ENCODE measurements around the gene SYNE2. TPM values are rescaled to one million over a fixed set of nuclear protein-coding genes. Genes with fewer than 3 reads are reported as not detected.

The SYNE2 gene
- total and polyA plus RNA-seq, 2 of the 8 experiments (the other 6 are each of a cell fraction or from before 2014, with no cell fraction given), result 32.6 to 46.1 TPM

DNA sequence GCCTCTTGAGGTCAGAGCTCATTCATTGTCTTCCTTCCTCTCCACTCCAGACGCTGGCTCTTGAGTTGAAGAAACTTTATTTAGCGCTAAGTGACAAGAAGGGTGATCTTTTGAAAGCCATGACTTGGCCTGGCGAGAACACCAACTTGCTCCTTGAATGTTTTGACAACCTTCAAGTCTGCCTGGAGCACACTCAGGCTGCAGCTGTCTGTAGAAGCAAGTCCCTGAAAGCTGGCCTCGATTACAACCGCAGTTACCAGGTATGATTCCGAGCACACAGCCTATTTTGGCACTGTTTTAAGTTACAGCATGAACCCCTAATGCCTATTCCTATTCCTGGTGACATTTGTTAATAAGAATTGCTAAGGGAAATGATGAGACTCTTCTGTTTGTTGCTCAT lies 273.7 kb downstream of the SYNE2 start:
- no peak overlapping the region for H2BK120ac ChIP-seq (replicated peaks; ENCODE audit: low read depth, low read length)
- no peak overlapping the region for H3K4me2 ChIP-seq (ENCODE audit: insufficient read depth in 1 of 2, low read depth in 2 of 2, low read length in 2 of 2)
- FAIRE-seq (no peak), DNase-seq (ENCODE audit: low read depth in 1 of 2, low spot score in 2 of 2) (no peak)
- H3K9ac ChIP-seq (replicated peaks in 1 of 4; ENCODE audit: extremely low read depth in 1 of 4, low read depth in 3 of 4, low read length in 3 of 4), result no peak overlapping the region
- H3K14ac ChIP-seq (ENCODE audit: insufficient read length), result no peak overlapping the region
- H2BK5ac ChIP-seq (ENCODE audit: low read depth, low read length), result no peak overlapping the region
- no peaks in the 10 kb centered on the region for H3K79me1 ChIP-seq (ENCODE audit: low read depth, low read length)
- CTCF ChIA-PET (ENCODE audit: partially characterized antibody), result interaction anchor here (0.5 to 1.6 kb wide), 2 partner anchors 11 to 836 kb away, joined by 3 to 5 read pairs; no protein-coding TSS in a partner anchor
- 85% methylated on average over 6 of the region's 6 CpGs; no CpG with 5 or more reads in 1 of the 2 experiments for WGBS, 2 experiments (ENCODE audit: extremely low coverage in 1 of 2, insufficient coverage in 1 of 2, insufficient read length in 1 of 2, insufficient replicate concordance in 2 of 2, low coverage in 1 of 2, low lambda C conversion rate in 2 of 2, missing lambda C conversion rate in 1 of 2)
- no peaks in the 10 kb centered on the region for H3K23me2 ChIP-seq (ENCODE audit: low read depth, low read length)
- H3K23ac ChIP-seq (ENCODE audit: insufficient read length), result no peak overlapping the region
- no peak overlapping the region for H2BK12ac ChIP-seq (ENCODE audit: low read depth, low read length)
- no peaks in the 10 kb centered on the region for H3K9me3 ChIP-seq (ENCODE audit: insufficient read depth in 2 of 2, low read depth in 1 of 2, low read length in 1 of 2)
- H3K36me3 ChIP-seq (ENCODE audit: control insufficient read depth in 2 of 4, insufficient read depth in 4 of 4, low read length in 3 of 4), result peaks cover 7 to 31% (median 26%) of the 10 kb centered on the region in 4 experiments
- H2BK20ac ChIP-seq (ENCODE audit: low read length), result no peak overlapping the region
- no peak overlapping the region for H4K91ac ChIP-seq (replicated peaks; ENCODE audit: insufficient read length, low read length)
- no peak overlapping the region for H4K5ac ChIP-seq (ENCODE audit: insufficient read length, low read depth, low read length)
- no peak overlapping the region for H2AFZ ChIP-seq (ENCODE audit: low read length)
- H3K4me1 ChIP-seq (replicated peaks in 1 of 4; ENCODE audit: control insufficient read depth in 3 of 4, insufficient read depth in 4 of 4, low read length in 3 of 4), result no peaks in the 10 kb centered on the region
- H3K56ac ChIP-seq (replicated peaks; ENCODE audit: insufficient read length, low read depth, low read length), result no peak overlapping the region
- H4K8ac ChIP-seq (ENCODE audit: extremely low read depth, insufficient read depth, low read length), result no peak overlapping the region
- no peak overlapping the region for H2AK5ac ChIP-seq (ENCODE audit: low read depth, low read length)
- POLR2A ChIA-PET (ENCODE audit: partially characterized antibody), result no interaction called here
- H3K27me3 ChIP-seq (replicated peaks in 1 of 4; ENCODE audit: control insufficient read depth in 3 of 4, extremely low read depth in 1 of 4, insufficient read depth in 3 of 4, low read length in 3 of 4), result no peaks in the 10 kb centered on the region
- no peak overlapping the region for H3K4ac ChIP-seq (replicated peaks; ENCODE audit: insufficient read length, low read depth, low read length)
- H3K27ac ChIP-seq (ENCODE audit: low read depth, low read length), result no peak overlapping the region
- TF ChIP-seq, protein P1, sequence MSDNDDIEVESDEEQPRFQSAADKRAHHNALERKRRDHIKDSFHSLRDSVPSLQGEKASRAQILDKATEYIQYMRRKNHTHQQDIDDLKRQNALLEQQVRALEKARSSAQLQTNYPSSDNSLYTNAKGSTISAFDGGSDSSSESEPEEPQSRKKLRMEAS (IDR thresholded peaks at IDR 0.05), result no peak
- TF ChIP-seq, protein P2, sequence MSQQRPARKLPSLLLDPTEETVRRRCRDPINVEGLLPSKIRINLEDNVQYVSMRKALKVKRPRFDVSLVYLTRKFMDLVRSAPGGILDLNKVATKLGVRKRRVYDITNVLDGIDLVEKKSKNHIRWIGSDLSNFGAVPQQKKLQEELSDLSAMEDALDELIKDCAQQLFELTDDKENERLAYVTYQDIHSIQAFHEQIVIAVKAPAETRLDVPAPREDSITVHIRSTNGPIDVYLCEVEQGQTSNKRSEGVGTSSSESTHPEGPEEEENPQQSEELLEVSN (IDR thresholded peaks at IDR 0.05), result no peak
- TF ChIP-seq CHD1 (IDR thresholded peaks at IDR 0.05; ENCODE audit: low read depth, low read length), result no peak
- no peak for TF ChIP-seq BACH1 (IDR thresholded peaks at IDR 0.05; ENCODE audit: low read length)
- TF ChIP-seq, protein P3, sequence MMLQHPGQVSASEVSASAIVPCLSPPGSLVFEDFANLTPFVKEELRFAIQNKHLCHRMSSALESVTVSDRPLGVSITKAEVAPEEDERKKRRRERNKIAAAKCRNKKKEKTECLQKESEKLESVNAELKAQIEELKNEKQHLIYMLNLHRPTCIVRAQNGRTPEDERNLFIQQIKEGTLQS (IDR thresholded peaks at IDR 0.05; ENCODE audit: insufficient read depth, low read depth, low read length), result no peak
- no peak for TF ChIP-seq TEAD4 (IDR thresholded peaks at IDR 0.05; ENCODE audit: low read depth, low read length)
- TF ChIP-seq RNF2 (IDR thresholded peaks at IDR 0.05; ENCODE audit: borderline replicate concordance, low read depth, low read length, missing control alignments, poor library complexity, severe bottlenecking), result no peak
- TF ChIP-seq JUND (IDR thresholded peaks at IDR 0.05; ENCODE audit: low read length), result no peak
- TF ChIP-seq TCF12 (IDR thresholded peaks at IDR 0.05; ENCODE audit: low read depth, low read length), result no peak
- TF ChIP-seq TBP (IDR thresholded peaks at IDR 0.05; ENCODE audit: low read depth, low read length), result no peak
- no peak overlapping the region for H3K4me3 ChIP-seq (ENCODE audit: extremely low read depth in 1 of 4, insufficient read depth in 2 of 4, low read depth in 3 of 4, low read length in 4 of 4)
- no peaks in the 10 kb centered on the region for H4K20me1 ChIP-seq (replicated peaks in 1 of 2; ENCODE audit: control insufficient read depth in 1 of 2, insufficient read depth in 2 of 2, low read length in 2 of 2)
- no peak overlapping the region for H2BK15ac ChIP-seq (ENCODE audit: low read length)
- H3K79me2 ChIP-seq (ENCODE audit: control insufficient read depth in 1 of 2, insufficient read depth in 2 of 2, low read length in 2 of 2), result no peaks in the 10 kb centered on the region
- H3K18ac ChIP-seq (ENCODE audit: extremely low read depth, low read length), result no peak overlapping the region

All from H1 (cell line).